IMR-90 (cell line): ENCODE results near the gene CKAP2L. TPM values are rescaled to one million over a fixed set of nuclear protein-coding genes. Genes with fewer than 3 reads are reported as not detected.
A peak's percentile ranks its signal among the peaks of the same experiment; 100 is the strongest.

Source experiments
- ATAC-seq: fragments of 200-7000 bp; cut with Tn5 transposase; 2 replicates; pipeline ENCODE4 v1.9.1; 2020; ENCODE audit warnings: low read depth, mild to moderate bottlenecking, moderate library complexity
- BruUV-seq: library from RNA; stranded (reverse); fragments of 400-500 nt; replicated peaks from 2 replicates; lab custom pipeline; 2021; lab: Mats Ljungman, UMichigan
- CTCF ChIA-PET: fragments of 300-600 bp; formaldehyde crosslinking; extraction: SDS; loops from one replicate; lab custom pipeline; 2021; ENCODE audit warnings: antibody characterized with exemption; lab: Yijun Ruan, JAX
- POLR2A ChIA-PET: fragments of 300-600 bp; sonication (Branson Sonifier 250); formaldehyde crosslinking; loops from one replicate; lab custom pipeline; 2022; ENCODE audit warnings: antibody characterized with exemption; ENCODE audit not compliant: unreplicated experiment; lab: Charles Lee
- DNase-seq: peaks from one replicate; pipeline ENCODE4 v3.0.0; 2013
- H2AFZ ChIP-seq: replicated peaks from 2 replicates; pipeline ENCODE3; 2013; ENCODE audit warnings: low read length, mild to moderate bottlenecking; ENCODE audit not compliant: poor library complexity
- H2AK5ac ChIP-seq: 2 replicates; pipeline ENCODE4 v1.6.1; 2013; ENCODE audit warnings: low read depth, low read length, inconsistent platforms
- H2AK9ac ChIP-seq: replicated peaks from 2 replicates; pipeline ENCODE3; 2013; ENCODE audit warnings: mild to moderate bottlenecking, low read depth, low read length, moderate library complexity; ENCODE audit not compliant: poor library complexity
- H2BK120ac ChIP-seq: 2 replicates; pipeline ENCODE4 v1.6.1; 2013; ENCODE audit warnings: low read depth, low read length, inconsistent platforms
- H2BK15ac ChIP-seq: 3 replicates; pipeline ENCODE4 v1.6.1; 2013; ENCODE audit warnings: low read depth, low read length, inconsistent platforms
- H2BK20ac ChIP-seq: 2 replicates; pipeline ENCODE4 v1.6.1; 2013; ENCODE audit warnings: low read depth, mild to moderate bottlenecking, inconsistent platforms, low read length, moderate library complexity
- H2BK5ac ChIP-seq: 2 replicates; pipeline ENCODE4 v1.6.1; 2013; ENCODE audit warnings: mild to moderate bottlenecking, low read depth, low read length, inconsistent platforms; ENCODE audit not compliant: poor library complexity, severe bottlenecking
- H3K14ac ChIP-seq: replicated peaks from 2 replicates; pipeline ENCODE4 v1.6.1; 2013; ENCODE audit warnings: low read depth, low read length, inconsistent platforms
- H3K18ac ChIP-seq: 2 replicates; pipeline ENCODE4 v1.6.1; 2013; ENCODE audit warnings: low read depth, low read length, control low read depth
- H3K23ac ChIP-seq: 2 replicates; pipeline ENCODE4 v1.6.1; 2013; ENCODE audit warnings: low read depth, low read length, inconsistent platforms
- H3K27ac ChIP-seq: 2 replicates; pipeline ENCODE4 v1.5.1; 2013; ENCODE audit warnings: mild to moderate bottlenecking, control low read depth, low read length; ENCODE audit not compliant: insufficient read depth
- H3K27me3 ChIP-seq: 2 replicates; pipeline ENCODE4 v1.6.1; 2013; ENCODE audit warnings: low read length; ENCODE audit not compliant: control insufficient read depth, insufficient read depth
- H3K36me3 ChIP-seq: 2 replicates; pipeline ENCODE4 v1.6.1; 2013; ENCODE audit warnings: low read length, mixed read lengths; ENCODE audit not compliant: control insufficient read depth, insufficient read depth
- H3K4ac ChIP-seq: 2 replicates; pipeline ENCODE4 v1.6.1; 2013; ENCODE audit warnings: low read depth, low read length, inconsistent platforms
- H3K4me1 ChIP-seq: 2 replicates; pipeline ENCODE4 v1.6.1; 2013; ENCODE audit warnings: low read length, mixed read lengths; ENCODE audit not compliant: control insufficient read depth, insufficient read depth
- H3K4me2 ChIP-seq: 2 replicates; pipeline ENCODE4 v1.6.1; 2013; ENCODE audit warnings: low read depth, mild to moderate bottlenecking, control low read depth, low read length, moderate library complexity
- H3K4me3 ChIP-seq: 2 replicates; pipeline ENCODE4 v1.5.1; 2013; ENCODE audit warnings: low read depth, mild to moderate bottlenecking, control low read depth, low read length, moderate library complexity; ENCODE audit not compliant: insufficient read depth
- H3K56ac ChIP-seq: 2 replicates; pipeline ENCODE4 v1.6.1; 2013; ENCODE audit warnings: low read length, inconsistent platforms; ENCODE audit not compliant: insufficient read depth; ENCODE audit errors: extremely low read depth
- H3K79me1 ChIP-seq, 2 experiments: 2 replicates each; pipeline ENCODE4 v1.6.1; 2013; ENCODE audit warnings: low read length in 2 of 2, inconsistent platforms in 1 of 2, low read depth in 1 of 2
- H3K9ac ChIP-seq: 2 replicates; pipeline ENCODE4 v1.6.1; 2013; ENCODE audit warnings: low read depth, low read length, control low read depth
- H3K9me1 ChIP-seq: 2 replicates; pipeline ENCODE4 v1.6.1; 2013; ENCODE audit warnings: low read length, inconsistent platforms; ENCODE audit not compliant: insufficient read depth
- H3K9me3 ChIP-seq: 2 replicates; pipeline ENCODE4 v1.6.1; 2013; ENCODE audit warnings: low read length; ENCODE audit not compliant: control insufficient read depth, insufficient read depth
- H4K20me1 ChIP-seq: 2 replicates; pipeline ENCODE4 v1.6.1; 2013; ENCODE audit warnings: low read length, inconsistent platforms; ENCODE audit not compliant: insufficient read depth
- H4K5ac ChIP-seq: 2 replicates; pipeline ENCODE4 v1.6.1; 2013; ENCODE audit warnings: mild to moderate bottlenecking, low read depth, low read length, control low read depth
- H4K8ac ChIP-seq, 2 experiments: 2 replicates each; pipeline ENCODE4 v1.6.1; 2013; ENCODE audit warnings: low read depth in 2 of 2, low read length in 2 of 2, control low read depth in 1 of 2, inconsistent platforms in 1 of 2
- H4K91ac ChIP-seq: 2 replicates; pipeline ENCODE4 v1.6.1; 2013; ENCODE audit warnings: low read depth, low read length, inconsistent platforms; ENCODE audit not compliant: insufficient read depth
- NFE2L2 ChIP-seq: fragments of 150-350 bp; IDR thresholded peaks from 2 replicates; pipeline ENCODE4 v1.6.1; 2016; ENCODE audit warnings: low read depth, mild to moderate bottlenecking, low read length
- WGBS, 2 experiments: methylation state at CpG; one replicate each; pipeline versions ENCODE4 v1.1.5 to v1.1.7; 2013; ENCODE audit warnings: missing lambda C conversion rate in 2 of 2; ENCODE audit not compliant: insufficient read length in 1 of 2; ENCODE audit errors: extremely low coverage in 2 of 2; 5-methylcytosine and 5-hydroxymethylcytosine counted together
- dilution Hi-C: fragments of 300-500 bp; cut with HindIII; formaldehyde crosslinking; loops from one replicate; pipeline ENCODE4 v1.14.3; 2018; ENCODE audit warnings: low sequenced_read_pairs; ENCODE audit not compliant: unreplicated experiment
- in situ Hi-C: fragments of 300-500 bp; cut with MboI; formaldehyde crosslinking; loops from 3 replicates; pipeline ENCODE4 v1.14.3; 2019; ENCODE audit warnings: low sequenced_read_pairs, inconsistent platforms, mixed read lengths
- intact Hi-C: fragments of 100-400 bp; cut with micrococcal nuclease; formaldehyde crosslinking; loops from 2 replicates; pipeline ENCODE4 v1.10.0; 2022
- polyA plus RNA-seq, 3 experiments: library from polyadenylated mRNA; depleted of rRNA; stranded (reverse); fragments of >200 nt; gene quantifications; 2 replicates each; pipeline ENCODE4 v1.2.3, GENCODE V29; 2012; ENCODE audit warnings: low replicate concordance in 1 of 3
- total RNA-seq: library from RNA; depleted of rRNA; stranded (reverse); fragments of >200 nt; gene quantifications from 2 replicates; pipeline ENCODE4 v1.2.3, GENCODE V29; 2012

CKAP2L gene
- total and polyA plus RNA-seq, 2 of the 4 experiments (the other 2 are of a cell fraction) = 6.4 to 9.9 TPM

DNA sequence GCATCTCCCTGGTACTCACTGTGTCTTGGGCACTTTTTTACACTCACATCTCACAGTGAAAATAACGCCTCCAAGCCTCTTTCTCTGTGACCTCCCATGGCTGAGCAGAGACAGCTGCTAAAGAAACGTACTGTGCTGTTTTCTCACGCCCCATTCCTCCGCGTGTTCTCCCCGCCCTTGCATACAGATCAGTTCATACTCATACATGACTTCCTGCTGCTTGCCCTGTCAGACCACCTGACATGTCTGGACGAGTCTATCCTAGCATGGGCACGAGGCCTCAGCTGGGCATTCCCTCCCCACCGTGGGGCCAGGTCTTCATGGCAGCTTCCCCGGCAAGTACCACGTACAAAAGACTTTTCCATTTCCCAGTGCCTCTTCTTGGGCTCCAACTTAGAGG lies 41.1 kb upstream of the CKAP2L start:
- peak overlapping the region; percentile 6 for H4K5ac ChIP-seq
- BruUV-seq = no TSS peak
- ChIA-PET CTCF (no interaction called here), POLR2A (no interaction called here)
- H3K4me3 ChIP-seq = no peak overlapping the region
- in situ Hi-C loops = no loop called here
- peak overlapping the region; percentile 67 for H3K4ac ChIP-seq
- peaks cover 11% of the 10 kb centered on the region for H3K9me1 ChIP-seq
- H3K79me1 ChIP-seq = peaks cover 0 to 13% of the 10 kb centered on the region in 2 experiments; a peak in 2 of 4 replicates
- H2AFZ ChIP-seq = peak overlapping the region; percentile 11
- H2BK120ac ChIP-seq = peak overlapping the region; percentile 11
- H4K20me1 ChIP-seq = no peaks in the 10 kb centered on the region
- H3K27ac ChIP-seq = no peak overlapping the region
- no peaks in the 10 kb centered on the region for H3K27me3 ChIP-seq
- dilution Hi-C loops = no loop called here
- no peaks in the 10 kb centered on the region; the same call in 1 of the 2 replicates for H3K4me1 ChIP-seq
- H3K14ac ChIP-seq = peak overlapping the region; percentile 78; the same call in 1 of the 2 replicates
- peak overlapping the region; percentile 48; the same call in 1 of the 2 replicates for H3K18ac ChIP-seq
- H4K91ac ChIP-seq = peak overlapping the region; percentile 58; the same call in 1 of the 2 replicates
- peak overlapping the region; percentile 90 for H2BK20ac ChIP-seq
- H2BK5ac ChIP-seq = peak overlapping the region; percentile 10
- no peaks in the 10 kb centered on the region for H3K9me3 ChIP-seq
- no peak overlapping the region for H3K9ac ChIP-seq
- intact Hi-C loops = no loop called here
- H2AK9ac ChIP-seq = no peak overlapping the region
- H4K8ac ChIP-seq = peak overlapping the region; percentile 27 to 61; a peak in 1 of 4 replicates
- H3K36me3 ChIP-seq = no peaks in the 10 kb centered on the region
- H3K56ac ChIP-seq = no peak overlapping the region
- peak overlapping the region; percentile 65 for H2AK5ac ChIP-seq
- peak overlapping the region; percentile 53; the same call in 2 of the 3 replicates for H2BK15ac ChIP-seq
- 86% methylated on average over 7 of the region's 11 CpGs; no CpG with 5 or more reads in 1 of the 2 experiments for WGBS, 2 experiments
- DNase-seq = no peak
- H3K23ac ChIP-seq = no peak overlapping the region
- no peak overlapping the region for H3K4me2 ChIP-seq
- TF ChIP-seq NFE2L2 = no peak
- no peak for ATAC-seq
